ENCODE results near the gene WDR70.
"Not testable (repeated sequence)": the region's sequence is repeated elsewhere in the genome, so short reads cannot be mapped to it uniquely, and the experiment has no call there.

WDR70 gene

DNA sequence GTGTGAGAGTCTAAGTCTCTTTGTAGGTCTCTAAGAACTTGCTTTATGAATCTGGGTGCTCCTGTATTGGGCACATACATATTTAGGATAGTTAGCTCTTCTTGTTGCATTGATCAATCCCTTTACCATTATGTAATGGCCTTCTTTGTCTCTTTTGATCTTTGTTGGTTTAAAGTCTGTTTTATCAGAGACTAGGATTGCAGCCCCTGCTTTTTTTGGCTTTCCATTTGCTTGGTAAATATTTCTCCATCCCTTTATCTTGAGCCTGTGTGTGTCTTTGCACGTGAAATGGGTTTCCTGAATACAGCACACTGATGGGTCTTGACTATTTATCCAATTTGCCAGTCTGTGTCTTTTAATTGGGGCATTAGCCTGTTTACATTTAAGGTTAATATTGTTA, 275.4 kb downstream of the WDR70 start:
- DNase-seq = not testable (repeated sequence)

DNA sequence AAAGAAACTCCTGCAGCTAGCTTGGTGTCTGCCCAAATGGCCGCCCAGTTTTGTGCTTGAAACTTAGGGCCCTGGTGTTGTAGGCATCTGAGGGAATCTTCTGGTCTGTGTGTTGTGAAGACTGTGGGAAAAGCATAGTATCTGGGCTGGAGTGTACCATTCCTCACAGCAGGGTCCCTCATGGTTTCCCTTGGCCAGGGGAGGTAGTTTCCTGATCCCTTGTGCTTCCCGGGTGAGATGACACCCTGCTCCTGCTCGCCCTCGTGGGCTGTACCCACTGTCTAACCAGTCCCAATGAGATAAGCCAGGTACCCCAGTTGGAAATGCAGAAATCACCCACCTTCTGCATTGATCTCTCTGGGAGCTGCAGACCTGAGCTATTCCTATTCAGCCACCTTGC, 277.9 kb downstream of the WDR70 start:
- no peak for DNase-seq

DNA sequence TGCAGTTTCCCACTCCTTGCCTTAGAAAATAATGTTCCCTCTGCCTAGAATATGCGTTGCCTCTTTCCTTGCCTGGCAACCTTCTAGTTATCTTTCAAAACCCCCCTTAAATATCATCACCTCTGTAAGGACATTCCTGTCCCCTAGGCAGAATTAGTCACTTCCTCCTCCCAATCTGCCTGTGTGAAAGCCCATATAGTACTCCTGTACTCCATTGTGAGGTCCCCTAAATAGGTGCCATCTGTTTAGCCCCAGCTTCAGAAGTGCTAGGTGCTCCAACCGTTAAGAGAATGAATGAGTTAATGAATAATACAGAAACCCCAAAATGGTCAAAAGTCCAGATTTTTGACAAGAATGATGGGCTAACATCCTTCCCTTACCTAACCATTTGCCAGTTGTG, 279.3 kb downstream of the WDR70 start:
- no peak for DNase-seq

DNA sequence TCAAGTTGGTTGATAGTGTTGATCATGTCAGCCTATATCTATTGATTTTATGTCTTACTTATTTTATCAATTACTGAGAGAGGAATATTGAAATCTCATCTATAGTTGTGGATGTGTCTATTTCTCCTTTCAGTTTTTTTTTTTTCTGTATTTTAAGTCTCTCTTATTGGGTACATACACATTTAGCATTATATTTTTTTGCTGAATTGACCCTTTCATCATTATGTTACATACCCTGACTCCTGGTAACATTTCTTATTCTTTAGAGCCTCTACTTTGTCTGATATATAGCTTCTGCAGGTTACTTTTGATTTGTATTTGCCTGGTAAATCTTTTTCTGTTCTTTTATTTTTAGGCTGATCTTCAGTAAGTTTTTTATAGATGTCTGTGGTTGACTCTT, 281.2 kb downstream of the WDR70 start:
- no peak for DNase-seq

DNA sequence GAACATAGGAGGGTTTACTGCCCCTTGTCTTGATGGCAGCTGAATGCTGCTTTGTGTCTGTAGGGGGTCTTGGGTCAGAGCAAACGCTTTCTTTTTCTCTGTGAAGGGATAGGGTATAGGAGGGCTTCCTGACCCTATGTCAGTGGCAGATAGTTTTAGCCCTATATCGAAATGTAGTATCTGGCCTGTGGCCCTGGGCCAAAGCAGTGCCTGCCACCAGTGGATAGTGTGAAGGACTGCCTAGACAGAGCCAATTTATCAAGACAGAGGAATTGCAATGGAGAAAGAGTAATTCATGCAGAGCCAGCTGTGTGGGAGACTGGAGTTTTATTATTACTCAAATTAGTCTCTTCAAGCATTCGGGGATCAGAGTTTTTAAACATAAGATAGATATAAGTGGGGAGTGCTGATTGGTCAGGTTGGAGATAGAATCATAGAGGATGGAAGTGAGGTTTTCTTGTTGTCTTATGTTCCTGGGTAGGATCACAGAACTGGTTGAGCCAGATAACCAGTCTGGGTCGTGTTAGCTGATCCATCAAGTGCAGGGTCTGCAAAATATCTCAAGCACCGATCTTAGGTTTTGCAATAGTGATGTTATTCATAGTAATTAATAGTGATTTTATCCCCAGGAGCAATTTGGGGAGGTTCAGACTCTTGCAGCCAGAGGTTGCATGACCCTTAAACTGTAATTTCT, 282.3 kb downstream of the WDR70 start:
- no peak for DNase-seq

DNA sequence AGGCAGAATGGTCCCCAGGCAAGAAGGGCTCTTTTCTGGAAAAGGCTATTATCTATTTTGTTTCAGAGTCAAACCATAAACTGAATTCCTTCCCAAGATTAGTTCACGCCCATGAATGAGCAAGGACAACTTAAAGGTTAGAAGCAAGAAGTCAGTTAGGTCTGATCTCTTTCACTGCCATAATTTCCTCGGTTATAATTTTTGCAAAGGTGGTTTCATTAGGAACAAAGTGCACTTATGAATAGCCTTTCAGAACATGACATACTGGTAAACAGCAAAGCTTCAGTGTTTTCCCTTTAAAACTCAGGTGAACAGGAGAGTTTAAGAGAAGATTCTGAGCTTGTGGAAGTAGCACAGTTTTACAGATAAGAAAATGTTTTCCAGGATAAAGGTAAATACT, 282.8 kb downstream of the WDR70 start:
- no peak for DNase-seq

DNA sequence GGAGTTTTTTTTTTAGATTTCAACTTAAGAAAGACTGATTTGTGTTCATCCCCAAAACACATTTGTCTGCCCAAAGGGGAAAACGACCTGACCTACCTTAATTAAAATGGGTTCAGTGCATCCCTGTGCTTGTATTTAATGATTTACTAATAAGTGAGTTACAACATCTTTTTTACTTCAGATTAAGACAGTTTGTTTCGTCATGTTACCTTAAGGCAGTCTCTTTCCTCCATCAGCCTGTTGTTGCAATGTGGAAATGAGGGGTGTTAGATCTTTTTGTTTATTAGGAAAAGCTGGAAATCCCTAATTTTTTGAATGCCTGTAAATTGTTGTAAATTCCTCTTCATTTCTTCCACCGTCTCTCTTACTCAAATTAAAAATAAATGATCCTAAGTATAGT, 283.2 kb downstream of the WDR70 start:
- no peak for DNase-seq

DNA sequence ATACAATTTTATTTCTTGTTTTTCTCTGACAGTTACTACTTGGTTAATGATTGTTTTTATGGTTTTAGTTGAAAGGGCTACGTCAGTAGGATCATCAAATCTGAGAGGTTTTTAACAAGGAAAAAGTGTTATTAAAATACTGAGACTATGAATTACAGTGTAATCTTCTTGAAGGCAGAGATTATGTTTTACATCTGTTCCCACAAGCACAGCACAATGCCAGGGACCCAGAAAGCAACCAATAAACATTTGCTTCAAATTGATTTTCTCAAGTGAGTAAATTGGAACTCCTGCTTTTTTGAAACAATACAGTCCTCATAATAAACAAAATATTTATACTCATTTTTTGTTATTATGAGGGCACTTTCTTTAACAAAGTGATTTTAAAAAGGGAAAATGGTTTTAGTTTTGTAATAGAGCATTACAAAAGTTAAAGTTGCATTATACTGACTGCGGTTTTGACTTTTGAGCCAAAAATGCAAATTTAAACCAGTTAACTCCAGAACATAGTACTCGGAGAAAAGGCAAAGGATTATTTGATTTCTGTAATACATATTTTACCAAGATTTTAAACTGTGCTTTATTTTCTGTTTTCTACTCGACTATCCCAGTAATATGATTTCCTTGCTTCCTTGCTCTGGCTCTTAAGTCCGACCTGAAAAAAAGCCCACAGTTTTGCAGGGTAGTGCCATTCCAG, 283.8 kb downstream of the WDR70 start:
- DNase-seq = no peak

DNA sequence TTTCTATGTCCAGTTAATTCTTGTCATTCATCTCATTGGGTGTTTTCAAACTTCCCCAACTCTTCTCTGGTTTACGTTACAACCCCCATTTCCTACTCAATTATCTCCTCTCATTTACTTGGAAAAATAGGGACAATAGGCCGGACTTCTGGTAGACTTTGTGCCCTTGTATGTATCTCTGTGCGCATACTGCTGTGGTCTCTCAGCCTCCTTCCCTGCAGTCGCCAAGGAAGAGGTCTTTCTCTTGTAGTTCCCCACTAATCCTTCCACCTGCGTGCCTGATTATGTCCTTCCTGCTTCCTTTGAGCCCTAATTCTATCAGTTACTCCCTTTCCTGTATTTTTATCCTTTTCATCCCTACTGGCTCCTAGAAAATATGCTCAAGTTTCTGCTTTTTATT, 284.4 kb downstream of the WDR70 start:
- DNase-seq = no peak

DNA sequence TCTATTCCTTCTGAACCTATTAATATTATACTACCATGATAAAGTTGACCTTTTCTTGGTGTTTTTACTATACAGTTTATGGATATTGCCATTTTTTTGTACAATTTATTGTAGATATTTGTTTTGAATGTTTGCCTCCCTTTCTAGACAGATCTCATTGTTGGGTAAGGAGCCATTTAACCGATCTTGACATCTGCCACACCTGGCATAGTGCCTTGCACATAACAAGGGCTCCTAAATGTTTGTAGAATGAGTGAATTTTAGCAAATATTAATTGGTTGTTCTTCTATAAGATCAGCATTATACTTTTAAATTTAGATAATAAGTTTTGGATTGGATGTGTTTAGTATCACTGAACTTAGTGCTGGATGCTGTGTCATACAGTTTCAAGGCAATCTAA, 285.4 kb downstream of the WDR70 start:
- no peak for DNase-seq

DNA sequence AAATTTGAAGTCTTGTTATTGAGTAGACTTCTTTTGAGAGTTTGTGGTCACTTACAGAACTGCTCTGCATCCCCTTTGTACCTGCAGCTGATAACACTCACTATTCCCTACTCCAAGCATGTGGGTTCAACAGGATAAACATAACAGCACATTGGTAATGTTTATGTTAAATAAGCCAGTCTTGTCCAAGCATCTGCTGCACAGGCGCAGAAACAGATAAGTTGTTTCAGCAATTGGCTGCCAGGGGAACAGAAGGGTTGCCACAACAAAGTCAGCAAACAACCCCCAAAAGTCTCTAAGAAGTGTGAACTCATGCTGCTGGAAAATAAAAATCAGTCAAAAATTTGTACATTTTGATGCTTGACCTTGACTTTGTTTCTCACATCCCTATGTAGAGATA, 286.2 kb downstream of the WDR70 start:
- no peak for DNase-seq

DNA sequence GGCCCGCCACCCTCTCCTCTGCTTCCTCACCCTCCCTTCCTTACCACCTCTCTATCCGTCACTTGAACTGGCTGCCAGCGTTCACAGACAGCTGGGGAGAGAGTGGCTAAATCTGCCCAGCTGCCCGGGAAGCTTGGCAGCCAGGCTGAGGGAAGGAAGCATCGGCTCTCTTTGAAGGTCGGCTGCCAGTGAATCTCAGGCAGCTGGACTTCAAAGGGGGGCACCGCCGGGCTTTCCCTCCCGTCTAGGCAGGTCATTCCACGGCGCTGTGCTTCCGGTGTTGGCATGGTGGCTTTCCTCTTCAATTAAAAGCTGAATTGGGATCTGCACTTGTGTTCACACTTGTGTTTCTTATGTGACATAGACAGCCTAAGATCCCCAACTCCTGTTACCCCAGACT, 286.8 kb downstream of the WDR70 start:
- DNase-seq = no peak

DNA sequence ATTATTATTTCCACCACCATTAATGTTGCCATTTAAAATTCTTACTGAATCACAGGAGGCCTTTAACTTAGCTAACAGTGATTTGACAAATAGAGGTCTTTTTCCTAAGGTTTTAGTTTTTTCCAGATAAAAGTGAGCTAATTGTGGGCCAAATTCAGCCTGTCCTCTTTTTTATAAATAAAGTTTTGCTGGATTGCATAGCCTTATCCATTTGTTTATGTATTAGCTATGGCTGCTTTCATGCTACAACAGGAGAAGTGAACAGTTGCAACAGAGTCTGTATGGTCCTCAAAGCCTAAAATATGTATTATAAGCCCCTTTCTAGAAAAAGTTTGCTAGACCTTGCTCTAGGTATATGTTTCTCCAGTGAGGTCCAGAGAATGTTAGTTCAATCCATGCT, 288.3 kb downstream of the WDR70 start:
- no peak for DNase-seq

DNA sequence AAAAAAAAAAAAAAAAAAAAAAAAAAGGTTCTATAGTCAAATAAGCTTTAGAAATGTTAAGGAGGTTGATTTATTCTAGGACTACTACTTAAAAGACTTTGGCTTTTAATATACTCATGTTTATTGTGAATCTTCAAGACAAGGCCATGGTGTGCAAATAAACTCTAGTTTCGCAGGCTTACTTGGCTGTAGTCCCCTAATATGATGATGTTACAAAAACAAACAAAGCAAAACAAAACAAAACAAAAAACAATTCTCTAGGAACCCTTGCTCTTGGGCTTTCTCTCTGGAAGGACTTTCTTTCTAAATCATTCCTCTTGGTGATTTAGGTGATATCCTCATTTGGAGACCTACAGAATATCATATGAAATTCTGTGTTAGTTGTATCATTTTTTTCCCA, 288.7 kb downstream of the WDR70 start:
- DNase-seq = no peak

DNA sequence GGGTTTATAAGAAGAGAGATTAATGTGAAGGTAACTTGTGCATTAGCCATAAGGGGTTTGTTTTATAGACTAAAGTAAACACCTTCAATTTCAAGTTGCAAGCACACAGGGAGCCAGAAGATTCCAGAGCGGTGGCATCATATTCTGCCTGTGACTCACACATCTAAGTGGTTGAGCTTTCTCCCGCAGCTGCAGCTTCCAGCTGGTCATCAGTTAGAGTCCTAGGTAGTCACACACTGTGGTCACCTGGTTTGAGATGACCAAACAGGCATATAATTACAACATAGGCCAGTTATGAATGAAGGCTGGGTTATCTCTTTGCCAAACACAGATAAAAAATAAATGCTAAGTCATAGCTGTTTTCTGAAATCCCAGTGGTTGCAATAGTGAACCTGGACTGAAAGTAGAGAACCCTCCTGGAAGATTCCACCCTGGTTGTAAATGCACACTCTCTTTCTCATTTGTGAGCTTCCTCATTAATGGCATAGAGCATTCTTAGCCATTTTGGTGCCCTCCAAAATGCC, 289.5 kb downstream of the WDR70 start:
- no peak for DNase-seq

DNA sequence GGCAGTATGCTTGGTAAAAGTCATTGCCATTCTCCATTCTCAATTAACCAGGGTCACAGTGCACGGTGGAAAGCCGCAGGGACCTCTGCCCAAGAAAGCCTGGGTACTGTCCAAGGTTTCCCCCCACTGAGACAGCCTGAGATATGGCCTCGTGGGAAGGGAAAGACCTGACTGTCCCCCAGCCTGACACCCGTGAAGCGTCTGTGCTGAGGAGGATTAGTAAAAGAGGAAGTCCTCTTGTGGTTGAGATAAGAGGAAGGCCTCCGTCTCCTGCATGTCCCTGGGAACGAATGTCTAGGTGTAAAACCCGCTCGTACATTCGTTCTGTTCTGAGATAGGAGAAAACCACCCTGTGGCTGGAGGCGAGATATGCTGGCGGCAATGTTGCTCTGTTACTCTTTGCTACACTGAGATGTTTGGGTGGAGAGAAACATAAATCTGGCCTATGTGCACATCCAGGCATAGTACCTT, 293.0 kb downstream of the WDR70 start:
- DNase-seq = not testable (repeated sequence)

DNA sequence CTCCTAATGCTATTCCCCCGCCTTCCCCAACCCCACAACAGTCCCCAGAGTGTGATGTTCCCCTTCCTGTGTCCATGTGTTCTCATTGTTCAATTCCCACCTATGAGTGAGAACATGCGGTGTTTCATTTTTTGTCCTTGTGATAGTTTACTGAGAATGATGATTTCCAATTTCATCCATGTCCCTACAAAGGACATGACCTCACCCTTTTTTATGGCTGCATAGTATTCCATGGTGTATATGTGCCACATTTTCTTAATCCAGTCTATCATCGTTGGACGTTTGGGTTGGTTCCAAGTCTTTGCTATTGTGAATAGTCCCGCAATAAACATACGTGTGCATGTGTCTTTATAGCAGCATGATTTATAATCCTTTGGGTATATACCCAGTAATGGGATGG, 295.2 kb downstream of the WDR70 start:
- not testable (repeated sequence) for DNase-seq

DNA sequence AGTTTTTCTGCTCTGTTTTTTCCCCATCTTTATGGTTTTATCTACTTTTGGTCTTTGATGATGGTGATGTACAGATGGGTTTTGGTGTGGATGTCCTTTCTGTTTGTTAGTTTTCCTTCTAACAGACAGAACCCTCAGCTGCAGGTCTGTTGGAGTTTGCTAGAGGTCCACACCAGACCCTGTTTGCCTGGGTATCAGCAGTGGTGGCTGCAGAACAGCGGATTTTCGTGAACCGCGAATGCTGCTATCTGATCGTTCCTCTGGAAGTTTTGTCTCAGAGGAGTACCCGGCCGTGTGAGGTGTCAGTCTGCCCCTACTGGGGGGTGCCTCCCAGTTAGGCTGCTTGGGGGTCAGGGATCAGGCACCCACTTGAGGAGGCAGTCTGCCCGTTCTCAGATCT, 300.2 kb downstream of the WDR70 start:
- not testable (repeated sequence) for DNase-seq

DNA sequence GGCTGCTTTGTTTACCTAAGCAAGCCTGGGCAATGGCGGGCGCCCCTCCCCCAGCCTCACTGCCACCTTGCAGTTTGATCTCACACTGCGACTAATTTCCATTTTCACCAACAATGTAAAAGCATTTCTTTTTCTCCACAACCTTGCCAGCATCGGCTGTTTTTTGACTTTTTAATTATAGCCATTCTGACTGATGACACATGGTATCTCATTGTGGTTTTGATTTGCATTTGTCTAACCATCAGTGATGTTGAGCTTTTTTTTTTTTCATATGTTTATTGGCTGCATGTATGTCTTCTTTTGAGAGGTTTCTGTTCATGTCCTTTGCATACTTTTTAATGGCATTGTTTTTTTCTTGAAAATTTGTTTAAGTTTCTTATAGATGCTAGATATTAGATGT, 300.8 kb downstream of the WDR70 start:
- DNase-seq = not testable (repeated sequence)

DNA sequence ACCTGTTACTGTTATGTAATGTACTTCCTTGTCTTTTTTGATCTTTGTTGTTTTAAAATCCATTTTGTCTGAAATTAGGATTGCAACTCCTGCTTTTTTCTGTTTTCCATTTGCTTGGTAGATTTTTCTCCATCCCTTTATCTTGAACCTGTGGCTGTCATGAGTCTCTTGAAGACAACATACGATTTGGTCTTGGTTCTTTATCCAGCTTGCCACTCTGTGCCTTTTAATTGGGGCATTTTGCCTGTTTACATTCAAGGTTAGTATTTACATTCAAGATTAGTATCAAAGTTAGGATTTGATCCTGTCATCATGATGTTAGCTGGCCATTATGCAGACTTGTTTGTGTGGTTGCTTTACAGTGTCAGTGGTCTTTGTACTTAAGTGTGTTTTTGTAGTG, 304.0 kb downstream of the WDR70 start:
- DNase-seq = no peak

DNA sequence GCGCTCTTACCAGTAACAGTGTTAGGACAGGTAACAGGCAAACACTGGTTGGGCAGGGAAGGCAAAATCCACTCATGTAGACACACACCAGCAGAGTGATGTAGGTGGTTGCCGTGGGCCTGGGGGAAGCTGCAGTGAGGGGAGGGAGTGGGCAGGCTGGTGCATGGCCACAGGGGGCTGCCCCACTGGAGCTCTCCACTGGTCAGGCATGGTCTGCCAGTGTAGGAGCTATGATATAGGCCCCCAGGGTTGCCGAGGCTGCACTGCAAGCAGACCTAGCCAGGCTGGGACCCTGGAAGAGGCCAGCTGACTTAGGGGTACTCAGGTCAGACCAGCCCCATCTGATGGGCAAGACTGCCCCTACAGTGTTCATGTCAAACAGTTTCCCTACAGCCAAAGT, 306.1 kb downstream of the WDR70 start:
- DNase-seq = no peak

DNA sequence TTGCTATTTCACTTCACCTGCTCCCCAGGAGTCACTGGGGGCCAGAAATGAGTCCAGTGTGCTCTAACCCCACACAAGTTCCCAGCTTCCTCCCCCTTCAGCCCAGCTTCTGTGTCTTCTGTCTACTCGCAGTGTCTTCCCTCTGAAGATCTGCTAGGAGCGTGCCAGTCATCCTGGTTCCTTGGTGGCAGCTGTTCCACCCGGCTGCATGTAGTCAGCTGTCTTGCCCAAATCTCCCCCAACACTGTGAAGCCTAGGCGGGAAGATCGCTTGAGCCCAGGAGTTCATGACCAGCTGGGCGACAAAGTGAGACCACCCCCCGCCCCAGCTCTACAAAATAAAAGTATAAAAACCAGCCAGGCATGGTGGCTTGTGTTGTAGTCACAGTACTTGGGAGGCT, 306.7 kb downstream of the WDR70 start:
- DNase-seq = no peak

DNA sequence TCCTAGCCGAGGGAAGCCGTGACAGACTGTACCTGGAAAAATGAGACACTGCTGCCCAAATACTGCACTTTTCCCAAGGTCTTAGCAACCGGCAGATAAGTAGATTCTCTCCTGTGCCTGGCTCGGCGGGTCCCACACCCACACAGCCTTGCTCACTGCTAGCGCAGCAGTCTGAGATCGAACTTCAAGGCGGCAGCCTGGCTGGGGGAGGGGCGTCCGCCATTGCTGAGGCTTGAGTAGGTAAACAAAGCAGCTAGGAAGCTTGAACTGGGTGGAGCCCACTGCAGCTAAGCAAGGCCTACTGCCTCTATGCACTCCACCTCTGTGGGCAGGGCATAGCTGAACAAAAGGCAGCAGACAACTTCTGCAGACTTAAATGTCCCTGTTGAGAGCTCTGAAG, 309.8 kb downstream of the WDR70 start:
- DNase-seq = not testable (repeated sequence)

DNA sequence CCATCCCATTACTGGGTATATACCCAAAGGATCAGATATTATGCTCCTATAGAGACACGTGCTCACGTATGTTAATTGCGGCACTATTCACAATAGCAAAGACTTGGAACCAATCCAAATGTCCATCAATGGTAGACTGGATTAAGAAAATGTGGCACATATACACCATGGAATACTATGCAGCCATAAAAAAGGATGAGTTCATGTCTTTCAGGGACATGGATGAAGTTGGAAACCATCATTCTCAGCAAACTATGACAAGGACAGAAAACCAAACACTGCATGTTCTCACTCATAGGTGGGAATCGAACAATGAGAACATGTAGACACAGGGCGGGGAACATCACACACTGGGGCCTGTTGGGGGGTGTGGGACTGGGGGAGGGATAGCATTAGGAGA, 315.2 kb downstream of the WDR70 start:
- not testable (repeated sequence) for DNase-seq

DNA sequence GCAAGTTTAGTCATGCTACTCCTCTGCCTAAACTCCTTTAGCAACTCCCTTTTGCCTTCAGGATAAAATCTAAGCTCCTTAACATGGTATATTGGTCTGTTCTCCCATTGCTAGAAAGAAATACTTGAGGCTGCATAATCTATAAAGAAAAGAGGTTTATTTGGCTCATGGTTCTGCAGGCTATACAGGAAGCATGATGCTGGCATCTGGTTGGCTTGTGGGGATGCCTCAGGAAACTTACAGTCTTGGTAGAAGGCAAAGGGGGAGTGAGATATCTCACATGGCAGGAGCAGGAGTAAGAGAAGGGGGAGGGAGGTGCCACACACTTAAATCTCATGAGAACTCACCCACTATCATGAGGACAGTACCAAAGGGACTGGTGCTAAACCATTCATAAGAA, 315.7 kb downstream of the WDR70 start:
- no peak for DNase-seq
